Thyroid gland (tissue), 4 donors: Measurements from ENCODE around the gene THBS1.

Source experiments
- CTCF ChIP-seq, 6 experiments: fragments of 200-600 bp in 3 of 6; fragments of 450-650 bp in 3 of 6; sonication (generic) in 3 of 6; IDR thresholded peaks; one replicate each; pipeline ENCODE4 v1.5.1; 2016 to 2019; ENCODE audit warnings: antibody characterized with exemption in 6 of 6, mild to moderate bottlenecking in 2 of 6, inconsistent platforms in 1 of 6, moderate library complexity in 1 of 6
- POLR2A ChIP-seq, 2 donors: fragments of 450-650 bp; IDR thresholded peaks; one replicate each; pipeline ENCODE4 v1.6.1; 2017; ENCODE audit warnings: antibody characterized with exemption in 2 of 2, mild to moderate bottlenecking in 2 of 2, moderate library complexity in 1 of 2

GRCh38 chr15:39580117-39580484 is 778 bp upstream of the THBS1 start:
- TF ChIP-seq CTCF (IDR thresholded peaks at IDR 0.05) (peak; percentile 72 to 98 (median 96)), POLR2A (IDR thresholded peaks at IDR 0.05) (no peak)
